Stimulated activated CD8-positive, alpha-beta memory T cell treated with anti-CD3 and anti-CD28 coated beads, Interleukin-4, amount 100 ng/mL, for 24 hours (primary cell): ENCODE measurements around the gene LCOR.

Experiments used
- DNase-seq: peaks from one replicate; pipeline ENCODE4 v3.0.0-alpha.2; 2020; ENCODE audit warnings: low read depth

Gene LCOR

DNA sequence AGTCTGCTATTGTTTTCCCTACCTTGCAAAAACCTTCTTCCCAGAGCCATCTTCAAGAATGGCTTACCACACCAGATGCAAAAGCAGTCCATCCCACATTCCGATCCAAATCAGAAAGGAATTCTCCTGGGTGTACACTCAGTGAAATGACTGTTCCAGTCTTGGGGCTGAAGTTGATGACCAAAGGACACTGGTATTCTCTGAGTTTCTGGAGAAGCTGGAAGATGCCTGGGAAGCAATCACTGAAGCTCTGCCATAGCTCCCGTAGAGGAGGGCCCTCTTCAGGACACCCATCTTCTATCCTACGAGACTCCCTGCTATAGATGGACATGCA is 155.7 kb downstream of the LCOR start:
- DNase-seq = no peak

DNA sequence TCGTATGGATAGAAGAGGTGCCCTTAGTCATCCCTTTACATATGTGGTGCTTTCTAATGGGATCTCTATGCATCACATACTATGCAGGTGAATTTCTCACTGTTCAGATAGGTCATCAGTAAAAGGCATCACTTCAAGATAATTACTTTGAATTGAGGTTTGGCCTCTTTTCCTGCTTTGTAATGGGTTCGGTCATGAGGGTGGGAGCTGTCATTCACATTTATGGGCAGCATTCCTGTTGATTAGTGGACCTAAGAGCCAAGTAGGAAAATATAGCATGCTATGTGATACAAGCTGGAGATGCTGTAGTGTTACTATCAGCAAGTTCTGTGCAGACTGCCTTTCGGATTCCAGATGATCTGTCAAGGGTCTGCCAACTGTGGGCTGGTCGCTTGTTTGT is 156.3 kb downstream of the LCOR start:
- DNase-seq = no peak

DNA sequence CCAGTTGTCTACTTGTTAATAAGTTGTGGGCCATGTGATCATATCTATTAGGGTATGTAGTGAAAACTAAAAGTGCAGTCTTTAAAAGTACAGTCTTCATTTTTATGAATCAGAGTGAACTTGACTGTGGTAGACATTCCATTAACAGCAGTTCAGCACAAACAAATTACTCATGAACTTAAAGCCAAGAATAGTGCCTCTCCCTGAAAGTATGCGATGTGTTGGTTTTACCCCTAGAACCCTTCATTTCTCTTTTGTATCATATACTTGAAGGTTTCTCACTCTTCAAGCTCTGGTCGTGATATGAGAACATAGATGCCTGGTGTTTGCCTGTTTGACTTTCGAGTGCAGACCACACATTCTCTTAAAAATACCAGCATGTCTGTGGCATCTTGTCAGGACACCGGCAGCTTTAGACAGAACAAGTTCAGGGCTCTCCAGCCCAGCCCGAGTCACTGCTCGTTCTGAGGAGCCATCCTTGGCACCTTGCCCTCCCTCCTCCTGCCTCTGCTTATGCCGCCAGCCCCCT is 159.3 kb downstream of the LCOR start:
- no peak for DNase-seq

DNA sequence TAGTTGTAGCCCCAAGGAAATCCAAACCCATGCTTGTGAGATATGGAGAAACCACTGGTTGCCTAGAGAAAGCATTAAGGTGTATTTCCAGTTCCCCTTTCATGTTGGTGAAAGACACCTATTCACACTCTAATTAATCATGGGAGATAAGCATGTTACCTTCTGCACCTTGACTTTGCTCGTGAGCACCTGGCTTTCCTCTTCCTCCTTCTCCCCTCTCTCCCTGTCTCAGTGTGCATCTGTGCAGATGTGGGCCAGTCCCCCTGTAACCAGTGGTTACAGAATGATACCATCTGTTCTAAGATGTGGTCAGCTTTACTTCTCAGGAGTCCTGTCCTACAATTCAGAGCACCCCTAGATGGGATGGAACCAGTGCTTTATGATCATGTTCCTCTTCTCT is 160.6 kb downstream of the LCOR start:
- no peak for DNase-seq

DNA sequence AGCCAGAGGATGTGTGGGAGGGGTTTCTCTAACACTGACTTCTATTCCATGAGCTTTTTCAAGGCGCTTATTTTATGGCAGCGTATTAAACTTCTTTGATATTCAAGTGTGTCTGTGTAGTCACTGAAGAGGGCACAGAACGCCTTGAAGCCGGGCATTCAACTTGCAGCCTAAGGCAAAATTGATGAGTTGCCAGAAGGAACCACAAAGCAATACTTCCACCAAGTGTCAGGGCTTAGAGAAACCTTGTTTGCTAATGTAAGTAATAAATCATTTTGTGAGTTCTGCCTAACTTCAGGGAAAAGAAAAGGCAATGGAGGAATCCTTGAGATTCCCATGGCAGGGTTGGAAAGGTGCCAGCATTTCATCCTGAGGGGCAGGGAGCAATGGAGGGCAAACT is 163.8 kb downstream of the LCOR start:
- DNase-seq = no peak

DNA sequence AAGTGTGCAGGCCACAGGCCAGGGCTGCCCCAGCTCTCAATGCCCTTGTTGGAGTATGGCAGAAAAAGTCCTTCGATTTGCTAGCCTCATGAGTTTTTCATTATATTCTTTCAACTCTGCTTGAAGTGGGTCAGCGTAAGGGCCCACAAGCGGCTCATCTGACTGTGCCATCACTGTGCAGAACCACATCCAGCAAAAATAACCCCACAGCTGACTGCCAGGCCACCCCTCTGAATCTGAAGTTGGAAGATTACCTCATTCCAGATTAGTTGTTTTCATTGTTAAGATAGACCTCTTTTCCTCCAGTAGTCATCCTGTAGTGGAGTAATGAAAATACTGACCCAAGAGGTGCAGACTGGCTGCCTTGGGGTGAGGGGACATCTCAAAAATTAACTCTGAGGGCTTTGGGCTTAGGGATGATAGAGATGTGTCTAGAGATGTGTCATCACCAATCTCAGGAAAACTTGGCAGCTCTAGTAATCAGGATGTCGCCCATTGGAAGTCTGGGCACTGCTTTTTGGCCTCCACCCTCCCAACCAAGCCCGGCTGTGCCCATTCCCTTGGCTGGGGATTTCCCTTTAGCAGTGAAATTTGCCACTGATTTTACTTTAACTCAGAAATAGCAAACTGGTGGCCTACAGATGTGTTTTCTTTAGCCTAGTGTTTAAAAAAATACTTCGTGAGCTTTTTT is 164.3 kb downstream of the LCOR start:
- no peak for DNase-seq

DNA sequence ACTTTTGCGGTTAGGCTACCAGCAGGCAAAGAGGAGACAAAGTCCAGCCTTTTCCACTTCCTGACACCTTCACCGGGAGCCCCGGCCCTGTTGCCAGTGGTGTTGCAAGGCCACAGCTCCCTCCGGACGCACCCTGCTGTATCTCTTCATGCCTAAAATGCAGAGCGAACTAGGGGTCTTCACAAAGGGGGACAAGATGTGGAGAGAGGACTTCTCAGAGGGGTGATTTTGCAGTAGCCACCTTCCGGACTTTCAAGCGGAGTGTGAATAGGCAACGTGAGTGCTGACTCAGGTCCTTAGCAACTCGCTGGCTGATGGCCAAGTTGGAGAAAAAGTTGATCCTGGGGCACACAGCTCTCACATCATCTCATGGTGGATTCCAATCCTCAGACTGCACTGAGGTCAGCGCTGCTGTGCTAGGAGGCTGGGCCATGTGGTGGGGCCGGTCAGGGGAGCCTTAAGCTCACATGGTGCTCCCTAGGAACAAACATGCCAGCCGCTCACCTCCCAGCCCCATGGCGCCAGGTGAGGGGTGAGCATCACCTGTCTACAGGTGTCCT is 166.3 kb downstream of the LCOR start:
- no peak for DNase-seq

DNA sequence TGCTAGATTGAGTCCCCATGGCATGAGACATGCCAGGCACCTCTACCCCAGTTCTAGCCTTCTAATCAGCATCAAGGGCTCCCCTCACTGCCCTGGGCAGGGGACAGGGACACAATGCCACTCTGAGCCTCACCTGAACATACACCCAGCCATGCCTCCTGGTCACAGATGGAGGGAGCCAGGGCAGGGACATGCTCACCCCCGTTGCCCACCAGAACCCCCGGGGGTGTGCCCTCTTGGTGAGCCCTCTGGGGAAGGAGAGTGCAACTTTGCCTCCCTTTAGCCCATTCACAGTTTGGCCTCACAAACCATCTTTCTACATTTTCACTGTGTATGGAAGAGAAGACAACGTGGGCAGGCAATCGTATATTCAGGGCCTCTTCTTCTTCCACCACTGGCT is 167.2 kb downstream of the LCOR start:
- no peak for DNase-seq

DNA sequence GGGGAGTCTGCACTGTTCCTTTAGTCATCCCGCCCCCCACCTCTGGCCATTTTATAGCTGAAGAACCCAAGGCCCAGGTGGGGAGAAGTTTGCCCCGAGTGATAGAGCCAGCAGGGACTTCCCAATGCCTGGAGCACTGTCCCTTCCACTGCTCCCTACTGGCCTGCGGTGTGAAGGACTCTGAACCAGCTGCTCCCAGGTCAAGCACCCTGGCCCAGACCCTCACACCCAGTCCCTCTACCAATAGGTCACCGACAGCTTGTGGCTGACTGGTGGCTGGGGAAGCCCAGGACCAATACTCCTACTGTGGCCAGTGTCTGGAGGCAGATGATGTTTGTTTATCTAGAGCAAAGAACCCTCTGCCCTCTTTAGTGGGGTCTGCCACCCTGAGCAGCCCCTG is 167.9 kb downstream of the LCOR start:
- DNase-seq = no peak

DNA sequence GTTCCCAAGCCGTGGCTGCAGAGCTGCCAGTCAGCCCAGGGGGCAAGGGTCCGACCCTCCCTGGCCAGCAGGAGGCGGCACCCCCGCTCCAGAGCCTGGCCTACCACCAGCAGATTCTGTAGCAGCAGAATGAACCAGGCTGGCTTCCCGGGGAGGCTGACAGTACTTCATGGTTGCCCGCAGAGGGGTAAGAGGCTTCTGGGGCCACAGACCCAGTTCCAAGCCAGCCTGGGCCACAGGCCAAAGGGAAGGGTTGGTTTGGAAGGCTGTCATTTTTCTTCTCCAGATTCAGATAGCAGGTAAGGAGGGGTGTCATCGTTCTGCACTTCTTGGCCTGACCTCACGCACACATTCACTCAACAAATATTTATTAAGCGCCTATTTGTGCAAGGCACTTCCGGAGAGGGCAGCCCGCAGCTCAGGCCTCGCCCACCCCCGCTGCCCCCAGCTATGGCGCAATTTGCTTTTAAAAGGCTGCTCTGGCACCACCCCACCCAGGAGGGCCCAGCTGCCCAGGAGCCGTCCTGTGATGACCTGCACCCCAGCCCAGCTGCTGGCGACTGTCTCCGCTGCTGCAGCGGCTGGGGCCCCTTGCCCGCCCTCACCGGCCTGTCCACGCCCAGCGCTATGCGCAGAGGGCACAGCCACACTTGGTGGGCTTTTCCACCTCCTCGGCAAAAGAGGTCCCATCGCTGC is 168.5 kb downstream of the LCOR start:
- no peak for DNase-seq

DNA sequence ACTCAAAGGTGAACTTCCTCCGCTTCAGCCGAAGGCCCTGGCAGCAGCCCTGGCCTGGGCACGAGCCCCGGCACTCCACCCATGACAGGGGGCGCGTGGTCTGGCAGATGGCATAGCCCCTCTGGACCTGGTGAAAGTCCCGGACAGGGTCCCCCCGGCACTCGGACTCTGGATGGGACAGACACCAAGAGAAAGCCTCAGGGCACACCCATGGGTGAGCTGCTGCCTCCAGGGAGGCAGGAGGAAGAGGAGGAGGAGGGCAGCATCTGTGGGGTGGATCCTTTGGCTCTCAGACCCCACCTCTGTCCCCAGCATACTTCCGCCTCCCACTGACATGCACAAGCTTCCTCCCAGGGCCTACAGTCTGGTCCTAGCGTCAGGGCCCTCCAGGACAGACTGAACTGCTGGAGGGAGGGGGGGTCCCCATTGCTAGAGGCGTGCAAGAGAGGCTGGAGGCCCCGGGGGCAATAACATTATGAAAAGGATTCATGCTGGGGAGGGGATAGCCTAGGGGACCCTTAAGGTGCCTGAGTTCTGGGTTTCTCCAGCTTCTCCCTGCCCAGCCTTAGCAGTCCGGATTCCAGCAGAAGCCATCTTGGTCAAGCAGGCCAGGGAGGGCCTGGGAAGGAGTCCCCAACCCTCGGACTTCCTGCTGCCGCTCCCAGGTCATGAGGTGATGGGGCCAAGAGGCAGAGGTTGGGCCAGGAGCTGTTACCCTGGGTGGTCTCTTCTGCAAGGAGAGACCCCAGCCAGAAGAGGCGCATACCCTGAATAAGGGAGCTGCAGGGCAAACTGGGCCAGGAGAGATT is 169.3 kb downstream of the LCOR start:
- DNase-seq = no peak

DNA sequence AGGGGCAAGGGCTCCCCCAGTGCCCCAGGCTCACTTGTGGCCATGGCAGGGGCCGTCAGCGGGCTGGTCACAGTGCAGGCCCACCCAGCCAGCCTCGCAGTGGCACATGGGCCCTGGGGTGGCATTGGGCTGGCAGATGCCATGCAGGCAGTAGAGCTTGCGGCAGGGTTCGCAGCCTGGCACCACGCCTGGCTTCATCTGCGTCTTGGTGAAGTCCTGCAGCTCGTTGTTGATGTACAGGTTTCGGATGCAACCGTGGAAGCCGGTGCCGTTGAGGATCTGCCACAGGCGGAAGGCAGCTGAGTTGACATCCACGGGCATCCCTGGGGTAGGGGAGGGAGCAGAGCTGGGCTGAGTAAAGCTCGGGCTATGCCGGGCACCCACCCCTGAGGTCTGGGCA is 170.6 kb downstream of the LCOR start:
- no peak for DNase-seq

DNA sequence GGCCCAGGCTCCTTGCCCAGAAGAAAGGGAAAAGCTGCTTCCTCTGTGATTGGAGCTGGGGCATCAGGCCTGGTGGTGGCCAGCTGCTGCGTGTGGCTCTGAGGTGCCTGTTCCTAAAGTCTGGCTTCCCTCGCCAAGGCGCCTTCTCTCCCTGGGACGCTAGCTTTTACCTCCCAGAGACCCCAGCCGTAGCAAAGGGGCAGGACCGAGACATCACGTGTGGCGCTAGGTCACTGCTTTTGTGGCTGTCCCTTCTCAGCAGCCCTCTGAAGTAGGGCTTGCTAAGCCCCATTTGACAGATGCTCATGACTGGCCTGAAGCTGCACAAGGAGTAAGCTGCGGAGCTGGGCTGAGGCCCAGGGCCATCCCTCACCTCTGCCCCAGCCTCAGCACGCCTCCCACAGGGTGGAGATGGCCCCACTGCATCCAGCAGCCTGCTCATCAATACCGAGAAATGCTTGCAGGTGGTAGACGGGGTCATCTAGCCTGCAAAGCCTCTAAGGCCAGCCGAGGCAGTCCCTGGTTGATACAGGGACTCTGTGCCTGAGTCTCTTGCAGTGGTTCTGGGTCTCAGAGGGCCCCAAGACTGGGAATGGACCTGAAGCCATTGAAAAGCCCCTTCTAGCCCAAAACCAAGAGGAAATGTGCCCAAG is 171.2 kb downstream of the LCOR start:
- no peak for DNase-seq

DNA sequence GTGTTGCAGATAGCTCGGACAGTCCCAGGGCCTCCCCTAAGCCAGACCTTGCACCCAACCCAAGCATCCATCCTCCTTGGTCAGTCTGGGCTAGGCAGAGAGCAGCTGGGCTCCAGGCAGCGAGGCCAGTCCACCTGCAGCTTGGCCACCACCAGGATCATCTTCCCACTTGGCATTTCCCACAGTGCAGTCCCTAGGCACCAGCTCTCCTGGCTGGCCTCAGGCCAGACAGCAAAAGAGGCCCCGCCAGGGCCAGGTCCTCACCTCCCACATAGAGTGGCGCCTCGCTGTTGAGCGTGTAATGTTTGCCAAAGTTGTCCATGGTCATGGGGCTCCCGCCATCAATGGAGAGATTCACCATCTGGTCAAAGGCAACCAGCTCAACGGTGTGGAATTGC is 171.7 kb downstream of the LCOR start:
- no peak for DNase-seq

DNA sequence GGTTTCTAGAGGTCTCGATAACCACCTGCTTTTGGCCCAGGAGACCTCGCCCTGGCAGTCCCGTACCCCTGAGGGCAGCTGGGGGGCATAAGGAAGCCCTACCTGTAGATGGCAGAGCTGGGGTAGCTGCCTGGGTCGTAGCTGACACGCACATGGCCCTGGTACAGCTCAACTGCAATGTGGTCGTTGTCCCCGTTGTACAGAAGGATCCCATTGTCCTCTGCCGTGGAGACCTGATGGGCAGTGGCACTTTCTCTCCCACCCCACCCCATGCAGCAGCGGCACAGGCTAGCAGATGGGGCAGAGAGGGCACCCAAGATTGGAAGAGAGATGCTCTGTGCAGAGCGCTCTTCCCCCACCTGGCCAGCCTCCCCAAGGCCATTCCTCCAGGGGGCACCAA is 172.5 kb downstream of the LCOR start:
- DNase-seq = no peak

DNA sequence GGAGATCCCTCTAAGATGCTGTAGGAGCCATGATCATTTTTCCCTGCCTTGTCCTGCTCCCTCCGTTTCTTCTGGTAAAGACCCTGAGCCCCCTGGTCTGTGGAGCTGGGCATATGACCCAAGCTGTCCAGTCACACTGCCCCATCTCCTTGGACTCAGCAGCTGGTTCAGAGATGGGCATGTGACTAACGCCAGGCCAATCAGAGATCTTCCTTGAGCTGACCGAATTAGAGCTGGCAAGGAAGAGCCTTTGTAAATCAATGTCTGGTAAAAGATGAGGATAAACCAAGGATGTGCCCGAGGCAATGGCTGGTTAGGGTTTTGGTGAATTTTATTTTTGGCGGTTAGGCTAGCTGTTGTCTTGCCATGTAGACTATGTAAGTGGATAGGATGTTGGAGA is 173.3 kb downstream of the LCOR start:
- no peak for DNase-seq

DNA sequence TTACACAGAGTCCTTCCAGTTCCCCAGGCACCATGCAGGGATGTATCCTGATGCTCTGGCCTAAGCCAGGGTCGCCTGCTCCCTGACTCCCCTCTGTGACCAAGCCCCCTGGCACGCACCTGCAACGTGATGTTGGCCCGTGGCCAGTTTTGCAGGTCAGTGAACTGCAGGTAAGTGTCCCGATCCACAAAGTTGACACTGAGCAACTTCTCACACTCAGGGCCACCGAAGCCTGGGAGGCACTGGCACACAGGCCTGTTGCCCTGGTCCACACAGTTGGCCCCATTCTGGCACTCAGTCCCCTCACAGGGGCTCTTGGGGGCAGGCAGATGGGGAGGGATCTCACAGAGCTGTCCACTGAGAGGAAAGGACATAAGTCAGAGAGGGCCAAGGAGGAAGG is 174.3 kb downstream of the LCOR start:
- DNase-seq = no peak

DNA sequence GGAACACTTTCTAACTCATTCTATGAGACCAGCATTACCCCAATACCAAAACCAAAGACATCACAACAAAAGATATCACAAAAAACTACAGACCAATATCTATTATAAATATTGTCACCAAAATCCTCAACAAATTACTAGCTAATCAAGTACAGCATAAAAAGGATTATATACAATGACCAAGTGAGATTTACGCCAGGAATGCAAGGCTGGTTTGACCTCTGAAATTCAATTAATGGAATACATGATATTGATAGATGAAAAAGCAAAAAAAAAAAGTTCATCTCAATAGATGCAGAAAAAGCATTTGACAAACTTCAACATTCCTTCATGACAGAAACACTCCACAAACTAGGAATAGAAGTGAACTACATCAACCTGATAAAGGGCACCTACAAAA is 175.3 kb downstream of the LCOR start:
- no peak for DNase-seq

DNA sequence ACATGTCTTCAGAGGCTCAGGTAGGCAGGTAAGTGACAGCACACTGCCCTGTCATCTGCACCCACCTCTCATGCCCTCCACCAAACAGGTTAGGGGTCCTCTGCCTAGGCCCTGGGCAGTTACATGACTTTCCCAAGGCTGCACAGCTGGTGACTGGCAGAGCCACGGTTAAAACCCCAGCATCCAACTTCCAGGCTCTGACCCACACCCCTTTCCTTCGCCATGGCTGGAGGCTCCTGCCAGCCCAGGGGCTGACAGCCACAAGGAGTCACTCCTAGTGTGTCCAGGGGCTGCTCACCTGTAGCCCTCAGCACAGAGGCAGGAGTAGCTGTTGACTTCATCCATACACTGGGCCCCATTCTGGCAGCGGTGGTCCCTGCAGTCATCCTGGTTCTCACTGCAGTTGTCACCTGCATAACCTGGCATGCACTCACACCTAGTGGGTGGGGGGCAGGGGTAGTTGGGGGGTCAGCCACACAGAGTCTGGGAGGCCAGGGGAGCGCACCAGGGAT is 178.7 kb downstream of the LCOR start:
- DNase-seq = no peak

DNA sequence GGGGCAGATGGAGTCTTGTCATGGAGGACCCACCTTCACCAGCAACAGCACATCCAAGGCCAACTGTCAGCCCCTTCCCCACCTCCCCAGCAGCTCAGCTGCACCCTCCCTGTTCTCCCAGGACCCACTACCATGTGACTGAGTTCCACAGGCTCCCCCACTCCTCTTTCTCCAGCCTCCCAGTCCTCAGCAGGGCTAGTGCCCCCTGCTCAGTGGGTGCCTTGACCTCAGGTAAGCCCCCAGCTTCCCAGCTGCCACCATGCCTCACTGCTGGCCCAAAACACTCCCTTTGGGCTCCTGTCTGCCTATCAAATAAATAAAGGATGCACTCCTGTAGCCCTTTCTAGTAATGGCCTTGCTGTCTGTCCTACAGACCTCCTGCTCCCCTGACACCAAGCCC is 179.3 kb downstream of the LCOR start:
- no peak for DNase-seq

DNA sequence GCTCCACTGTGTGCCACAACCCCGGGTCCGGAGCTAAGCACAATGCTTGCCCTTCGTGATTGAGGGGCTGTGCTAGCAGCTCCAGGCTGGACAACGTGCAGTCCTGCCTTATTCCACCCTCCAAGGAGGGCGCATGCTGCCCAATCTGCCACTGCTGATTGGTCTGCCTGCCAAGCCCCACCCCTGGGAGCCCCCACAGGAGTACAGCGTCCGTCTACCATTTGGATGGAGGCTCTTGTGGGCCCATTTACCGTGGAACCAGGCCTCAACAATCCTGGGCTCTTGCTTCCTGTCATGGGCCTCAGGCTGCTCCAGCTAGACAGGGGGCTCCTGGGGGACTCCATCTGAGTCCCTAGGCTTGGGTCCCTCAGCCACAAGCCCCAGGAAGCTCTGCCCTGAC is 180.4 kb downstream of the LCOR start:
- no peak for DNase-seq

DNA sequence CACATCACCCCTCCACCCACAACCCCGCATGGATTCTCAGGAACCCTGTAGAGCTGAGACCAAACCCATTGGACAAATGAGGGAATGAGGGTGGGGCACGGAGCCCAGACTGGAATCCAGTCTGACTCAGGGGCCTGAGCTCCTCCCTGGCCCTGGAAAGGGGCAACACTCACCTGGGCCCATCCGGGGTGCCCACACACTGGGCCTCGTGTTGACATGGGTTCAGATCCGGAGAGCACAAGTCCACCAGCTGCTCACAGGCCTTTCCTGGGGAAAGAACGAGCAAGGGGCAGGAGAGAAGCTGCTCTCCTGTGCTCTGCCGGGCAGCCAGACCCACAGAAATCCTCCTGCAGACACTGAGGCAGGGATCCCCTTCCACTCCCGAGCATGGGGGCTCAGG is 181.5 kb downstream of the LCOR start:
- no peak for DNase-seq
